ENCODE measurements around the gene CD40.
A peak's percentile ranks its signal among the peaks of the same experiment; 100 is the strongest.

- no peak; the same call in 1 of the 2 replicates for TF ChIP-seq GATA3 (IDR thresholded peaks at IDR 0.05; ENCODE audit: low read depth, low read length)
- peak; percentile 85 for TF ChIP-seq GATA2 (IDR thresholded peaks at IDR 0.05; ENCODE audit: low read depth, low read length)
Observed at GRCh38 chr20:46148313-46149208, 30.4 kb downstream of the CD40 start.

Data from SH-SY5Y (cell line).